HG03196 (cell line): Measurements from ENCODE around the gene ACAT1.
"Not testable (repeated sequence)": the region's sequence is repeated elsewhere in the genome, so short reads cannot be mapped to it uniquely, and the experiment has no call there.

Experiments used
- ATAC-seq: cut with Tn5 transposase; IDR thresholded peaks from one replicate; pipeline ENCODE4 v1.9.1; 2021; ENCODE audit not compliant: unreplicated experiment

ACAT1 gene

GRCh38 chr11:108144615-108145014 is 23.2 kb downstream of the ACAT1 start:
- no peak for ATAC-seq

GRCh38 chr11:108147150-108147549 is 25.8 kb downstream of the ACAT1 start:
- no peak for ATAC-seq

GRCh38 chr11:108148556-108148955 is 27.2 kb downstream of the ACAT1 start:
- no peak for ATAC-seq

- no peak for ATAC-seq
Measured at GRCh38 chr11:108154591-108154990, 33.2 kb downstream of the ACAT1 start.

- peak; percentile 94 for ATAC-seq
Measured at GRCh38 chr11:108160970-108161566, 39.7 kb downstream of the ACAT1 start.

GRCh38 chr11:108162878-108163277 is 41.5 kb downstream of the ACAT1 start:
- not testable (repeated sequence) for ATAC-seq

- ATAC-seq, result no peak
Measured at GRCh38 chr11:108167624-108168023, 46.3 kb downstream of the ACAT1 start.

- no peak for ATAC-seq
Measured at GRCh38 chr11:108170184-108170583, 48.8 kb downstream of the ACAT1 start.

- ATAC-seq, result no peak
Measured at GRCh38 chr11:108177570-108177969, 56.2 kb downstream of the ACAT1 start.

- no peak for ATAC-seq
Measured at GRCh38 chr11:108193725-108194124, 72.4 kb downstream of the ACAT1 start.

- ATAC-seq, result no peak
Measured at GRCh38 chr11:108196901-108197300, 75.5 kb downstream of the ACAT1 start.
